ENCODE measurements around the gene APPL2.

GRCh38 chr12:105253866-105254513 is 18.0 kb upstream of the APPL2 start:
- TF ChIP-seq, protein P1, sequence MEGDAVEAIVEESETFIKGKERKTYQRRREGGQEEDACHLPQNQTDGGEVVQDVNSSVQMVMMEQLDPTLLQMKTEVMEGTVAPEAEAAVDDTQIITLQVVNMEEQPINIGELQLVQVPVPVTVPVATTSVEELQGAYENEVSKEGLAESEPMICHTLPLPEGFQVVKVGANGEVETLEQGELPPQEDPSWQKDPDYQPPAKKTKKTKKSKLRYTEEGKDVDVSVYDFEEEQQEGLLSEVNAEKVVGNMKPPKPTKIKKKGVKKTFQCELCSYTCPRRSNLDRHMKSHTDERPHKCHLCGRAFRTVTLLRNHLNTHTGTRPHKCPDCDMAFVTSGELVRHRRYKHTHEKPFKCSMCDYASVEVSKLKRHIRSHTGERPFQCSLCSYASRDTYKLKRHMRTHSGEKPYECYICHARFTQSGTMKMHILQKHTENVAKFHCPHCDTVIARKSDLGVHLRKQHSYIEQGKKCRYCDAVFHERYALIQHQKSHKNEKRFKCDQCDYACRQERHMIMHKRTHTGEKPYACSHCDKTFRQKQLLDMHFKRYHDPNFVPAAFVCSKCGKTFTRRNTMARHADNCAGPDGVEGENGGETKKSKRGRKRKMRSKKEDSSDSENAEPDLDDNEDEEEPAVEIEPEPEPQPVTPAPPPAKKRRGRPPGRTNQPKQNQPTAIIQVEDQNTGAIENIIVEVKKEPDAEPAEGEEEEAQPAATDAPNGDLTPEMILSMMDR (IDR thresholded peaks at IDR 0.05; ENCODE audit: low read length), result no peak
- TF ChIP-seq EZH2 (IDR thresholded peaks at IDR 0.05; ENCODE audit: borderline replicate concordance, low read length), result no peak

Measured in OCI-LY1 (cell line).